NCI-H510A treated with DMSO at 0.1 percent for 48 hours (cell line): ENCODE measurements around the gene B3GNT2.
A peak's percentile ranks its signal among the peaks of the same experiment; 100 is the strongest.
"Not testable (repeated sequence)": the region's sequence is repeated elsewhere in the genome, so short reads cannot be mapped to it uniquely, and the experiment has no call there.

Experiments used
- DNase-seq: peaks from one replicate; lab custom pipeline; 2025; lab: John Stamatoyannopoulos, UW

B3GNT2 gene

GRCh38 chr2:62195421-62196277, at the start of gene B3GNT2:
B3GNT2 (plus strand) TSS chr2:62196115; CDS start chr2:62222221, 26,106 bp downstream.
- peak; percentile 72 for DNase-seq

- DNase-seq: not testable (repeated sequence)
Observed at GRCh38 chr2:62146790-62147189, 49.1 kb upstream of the B3GNT2 start.

GRCh38 chr2:62147610-62148301, 48.2 kb upstream of the B3GNT2 start:
- no peak for DNase-seq

- DNase-seq: no peak
Observed at GRCh38 chr2:62149708-62150107, 46.2 kb upstream of the B3GNT2 start.

GRCh38 chr2:62150597-62151305, 45.2 kb upstream of the B3GNT2 start:
- no peak for DNase-seq

GRCh38 chr2:62151306-62151638, 44.6 kb upstream of the B3GNT2 start:
- no peak for DNase-seq

- DNase-seq: no peak
Observed at GRCh38 chr2:62152000-62152399, 43.9 kb upstream of the B3GNT2 start.

- no peak for DNase-seq
Observed at GRCh38 chr2:62156861-62157496, 38.9 kb upstream of the B3GNT2 start.

GRCh38 chr2:62158444-62159121, 37.3 kb upstream of the B3GNT2 start:
- DNase-seq: no peak

GRCh38 chr2:62160691-62161090, 35.2 kb upstream of the B3GNT2 start:
- DNase-seq: not testable (repeated sequence)

GRCh38 chr2:62163106-62163831, 32.6 kb upstream of the B3GNT2 start:
- DNase-seq: no peak

GRCh38 chr2:62163834-62164233, 32.1 kb upstream of the B3GNT2 start:
- DNase-seq: no peak

- DNase-seq: no peak
Observed at GRCh38 chr2:62175728-62176127, 20.2 kb upstream of the B3GNT2 start.

- no peak for DNase-seq
Observed at GRCh38 chr2:62176801-62177200, 19.1 kb upstream of the B3GNT2 start.

GRCh38 chr2:62177392-62178049, 18.4 kb upstream of the B3GNT2 start:
- no peak for DNase-seq

GRCh38 chr2:62178741-62179271, 17.1 kb upstream of the B3GNT2 start:
- no peak for DNase-seq

GRCh38 chr2:62180975-62181374, 14.9 kb upstream of the B3GNT2 start:
- no peak for DNase-seq

- DNase-seq: no peak
Observed at GRCh38 chr2:62181843-62182242, 14.1 kb upstream of the B3GNT2 start.

- DNase-seq: no peak
Observed at GRCh38 chr2:62184512-62185230, 11.2 kb upstream of the B3GNT2 start.
